ENCODE results near the gene UBR3. TPM values are rescaled to one million over a fixed set of nuclear protein-coding genes. Genes with fewer than 3 reads are reported as not detected.

Gene UBR3
- total RNA-seq, 1 donor from 2014 or later = 93.8 TPM

DNA sequence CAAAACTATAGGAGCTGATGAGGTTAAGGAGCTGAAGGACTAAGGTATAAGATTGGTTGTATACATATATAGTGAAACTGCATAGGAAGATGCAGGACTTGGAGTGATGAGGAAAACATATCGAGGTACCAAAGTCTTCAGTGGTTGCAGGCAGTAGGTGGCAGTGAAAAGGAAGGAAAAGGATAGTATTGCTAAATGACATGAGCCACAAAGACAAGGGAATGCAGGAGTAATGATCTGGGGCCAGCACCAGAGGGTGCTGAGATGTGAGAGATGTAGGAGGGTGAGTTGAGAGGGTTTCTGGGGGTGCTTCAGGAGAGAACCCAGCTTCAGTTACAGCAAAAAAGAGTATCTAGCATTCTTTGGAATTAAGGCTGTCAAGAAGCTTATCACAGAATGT lies 178.4 kb downstream of the UBR3 start:
- no peak for DNase-seq

DNA sequence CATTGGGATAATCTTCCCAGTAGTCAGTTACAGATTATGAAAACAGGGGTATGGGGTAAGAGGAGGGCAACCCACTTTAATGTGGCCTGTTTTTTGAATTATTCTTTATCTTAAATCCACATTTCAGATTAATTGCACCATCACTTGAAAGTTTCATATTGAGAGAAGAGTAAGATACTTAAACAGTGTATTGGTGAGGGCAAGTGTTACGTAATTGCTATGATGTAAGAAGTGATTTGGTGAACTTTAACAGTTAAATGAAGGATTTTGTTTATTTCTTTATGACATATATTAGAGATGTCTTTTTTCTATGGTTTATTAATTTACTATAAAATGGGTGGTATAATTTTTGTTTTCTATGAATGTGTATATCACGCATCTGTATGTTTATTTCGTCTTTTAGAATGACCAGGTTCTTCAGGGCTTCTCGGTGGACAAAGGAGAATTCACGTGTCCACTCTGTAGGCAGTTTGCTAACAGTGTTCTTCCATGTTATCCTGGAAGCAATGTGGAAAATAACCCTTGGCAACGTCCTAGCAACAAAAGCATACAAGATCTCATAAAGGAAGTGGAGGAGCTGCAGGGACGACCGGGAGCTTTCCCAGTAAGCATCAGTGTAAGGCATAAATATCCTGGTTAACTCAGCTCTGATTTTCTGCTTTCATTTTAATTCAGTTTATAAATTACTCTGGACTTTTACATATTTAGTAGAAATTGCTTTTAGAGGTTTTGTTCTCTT lies 179.5 kb downstream of the UBR3 start:
- DNase-seq = peak; percentile 3

DNA sequence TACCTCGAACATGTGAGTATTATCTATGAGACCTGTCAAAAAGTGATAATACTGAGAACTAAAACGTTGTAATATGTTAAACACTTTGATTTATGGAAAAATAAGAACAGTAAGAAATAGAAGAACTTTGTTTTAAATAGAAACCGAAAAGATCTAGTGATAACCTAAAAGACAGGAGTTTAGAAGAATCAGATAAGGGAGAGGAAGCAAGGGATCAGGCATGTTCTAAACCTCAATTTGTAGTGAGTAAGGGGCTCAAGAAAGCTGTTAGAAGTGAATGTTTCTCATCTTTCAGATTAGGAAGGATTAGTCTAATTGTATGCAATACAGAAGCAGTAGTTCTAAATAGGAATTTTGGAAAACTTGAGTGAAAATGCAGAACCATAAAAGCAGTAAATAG lies 182.0 kb downstream of the UBR3 start:
- no peak for DNase-seq

DNA sequence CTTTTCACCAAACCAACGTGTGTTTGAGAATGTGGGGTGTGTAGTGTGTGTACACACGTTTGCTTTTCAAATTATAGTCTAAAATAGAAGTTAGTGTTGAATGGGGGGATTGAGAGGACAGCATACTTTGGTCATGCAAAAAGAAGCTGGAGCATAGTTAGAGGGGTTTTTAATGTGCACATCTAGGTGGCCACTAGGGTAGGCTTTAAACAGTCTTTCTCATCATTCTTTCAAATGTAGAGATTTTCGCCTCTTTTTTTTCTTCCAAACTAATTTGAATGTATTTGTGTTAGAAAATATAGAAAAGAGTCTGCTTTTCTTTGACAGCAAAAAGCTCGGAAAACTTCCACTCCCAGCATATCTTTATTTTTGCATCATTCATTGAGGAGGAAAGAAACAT lies 185.5 kb downstream of the UBR3 start:
- no peak for DNase-seq

DNA sequence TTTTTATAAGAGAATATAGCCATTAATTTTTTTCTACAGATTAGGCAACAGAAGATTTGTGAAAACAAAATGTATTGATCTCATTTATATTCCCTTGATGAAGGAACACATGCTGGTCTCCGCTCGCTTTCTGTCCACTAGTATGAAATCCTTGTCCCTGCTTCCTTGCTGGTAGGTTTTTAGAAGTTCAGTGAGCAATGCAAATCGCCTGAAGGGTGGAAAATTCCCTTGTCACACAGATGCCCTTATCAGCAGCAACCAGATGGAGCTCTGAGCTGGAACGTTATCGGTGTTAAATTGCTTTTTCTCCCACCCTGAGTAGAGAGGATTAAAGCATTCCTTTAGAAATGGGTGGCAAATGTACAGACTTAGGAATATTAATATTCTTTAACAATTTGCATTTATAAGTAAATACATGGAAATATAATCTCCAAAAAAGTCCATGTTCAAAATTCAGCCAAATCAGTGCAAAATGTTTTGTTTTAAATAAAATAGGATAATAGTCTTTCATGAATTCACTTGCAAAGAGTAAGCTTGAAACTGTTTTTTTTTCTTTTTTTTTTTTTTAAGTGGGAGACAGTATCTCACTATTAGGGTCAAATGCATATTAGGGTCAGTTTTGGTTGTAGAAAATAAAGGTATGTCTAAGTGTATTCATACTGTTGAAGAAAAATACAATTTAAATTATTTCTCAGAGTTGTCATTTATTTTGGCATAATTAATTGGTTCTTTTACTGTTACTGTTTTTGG lies 186.7 kb downstream of the UBR3 start:
- DNase-seq = no peak

DNA sequence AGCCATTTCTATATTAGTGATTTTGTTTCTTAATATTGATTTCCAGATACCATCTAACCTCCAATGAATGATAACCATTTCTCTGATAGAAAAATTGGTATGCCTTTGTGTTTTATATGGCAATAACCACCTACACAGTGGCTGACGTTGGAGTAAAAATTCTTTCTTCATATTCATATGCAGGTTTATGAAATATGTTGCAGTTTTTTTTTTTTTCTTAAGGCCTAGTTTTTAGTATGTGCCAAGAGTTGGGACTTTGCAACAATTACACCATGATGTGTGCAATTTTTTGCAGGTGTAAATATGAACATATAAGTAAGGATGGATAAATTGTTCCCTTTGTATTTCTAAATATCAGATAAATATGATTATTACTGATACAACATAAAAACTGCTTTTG lies 187.5 kb downstream of the UBR3 start:
- DNase-seq = no peak

DNA sequence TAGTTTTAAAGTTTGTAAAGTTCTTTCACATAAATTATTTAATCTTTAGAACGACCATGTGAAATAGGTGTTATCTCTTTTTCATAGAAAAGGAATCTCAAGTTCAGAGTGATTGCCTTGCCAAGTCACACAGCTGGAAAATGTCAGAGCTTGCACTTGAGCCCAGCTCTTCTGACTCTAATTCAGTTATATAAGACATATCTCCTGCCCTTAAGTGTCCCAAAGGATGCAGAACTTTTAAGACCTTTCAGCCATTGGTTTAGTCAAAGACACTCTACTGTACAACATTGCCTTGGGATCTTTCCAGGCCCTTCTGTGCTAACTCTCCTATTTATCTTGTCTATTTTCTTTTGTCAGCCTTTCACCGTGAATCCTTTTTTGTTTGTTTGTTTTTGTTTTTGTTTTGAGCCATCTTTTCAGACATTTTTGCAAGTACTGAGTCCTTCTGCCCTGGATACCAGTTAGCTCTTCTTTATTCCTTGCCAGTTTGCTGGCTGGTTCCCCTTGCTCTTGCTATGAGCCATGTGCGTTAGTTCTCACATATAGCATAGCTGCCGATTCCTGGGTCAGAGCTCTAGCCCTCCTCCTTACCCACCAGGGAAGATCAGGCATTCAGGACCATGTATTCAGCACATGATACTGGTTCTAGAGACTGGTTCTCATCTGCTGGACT lies 190.7 kb downstream of the UBR3 start:
- peak; percentile 18 for DNase-seq

DNA sequence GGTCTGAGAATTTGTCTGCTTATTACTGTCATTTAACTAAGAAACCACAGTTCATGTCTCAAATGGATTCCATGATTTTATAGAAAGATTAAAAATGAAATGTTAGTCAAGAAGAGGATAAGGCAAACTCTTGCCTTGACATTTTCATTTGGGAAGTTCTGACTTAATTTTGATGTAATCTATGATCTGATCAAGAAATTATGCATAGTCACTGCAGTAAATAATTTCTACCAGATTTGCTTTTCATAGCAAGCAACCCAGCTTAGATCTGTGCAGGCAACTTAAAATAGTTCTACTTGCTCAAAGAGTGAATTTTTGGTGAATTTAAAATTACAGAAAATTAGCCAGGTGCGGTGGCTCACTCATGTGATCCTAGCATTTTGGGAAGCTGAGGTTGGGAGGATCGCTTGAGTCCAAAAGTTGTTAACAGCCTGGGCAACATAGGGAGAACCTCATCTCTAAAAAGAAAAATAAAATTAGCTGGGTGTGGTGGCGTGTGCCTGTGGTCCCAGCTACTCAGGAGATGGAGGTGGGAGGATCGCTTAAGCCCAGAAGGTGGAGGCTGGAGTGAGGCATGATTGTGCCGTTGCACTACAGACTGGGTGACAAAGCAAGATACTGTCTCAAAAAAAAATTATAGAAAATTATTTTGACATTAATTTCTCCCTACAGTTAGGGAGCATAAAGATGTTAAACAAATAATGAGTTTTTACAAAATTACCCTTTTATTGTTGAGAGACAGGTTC lies 192.0 kb downstream of the UBR3 start:
- DNase-seq = peak; percentile 29

DNA sequence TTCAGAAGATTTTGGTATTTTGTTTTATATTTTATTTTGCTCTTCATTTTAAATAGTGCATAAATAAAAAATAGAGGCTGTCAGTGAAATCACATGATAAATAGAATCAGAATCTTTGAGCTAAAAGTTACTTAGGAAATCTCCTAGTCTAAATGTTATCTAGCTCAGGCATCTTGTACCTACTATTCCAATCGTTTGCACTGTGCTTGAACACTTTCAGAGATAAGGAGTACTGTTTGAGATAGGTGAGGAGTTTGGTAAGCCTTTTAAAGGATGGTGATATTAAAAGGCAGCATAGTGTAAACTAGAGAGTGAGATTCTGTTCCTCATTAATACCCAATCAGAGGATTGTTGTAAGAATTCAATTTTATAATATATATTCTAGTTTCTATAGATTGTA lies 193.5 kb downstream of the UBR3 start:
- DNase-seq = no peak

DNA sequence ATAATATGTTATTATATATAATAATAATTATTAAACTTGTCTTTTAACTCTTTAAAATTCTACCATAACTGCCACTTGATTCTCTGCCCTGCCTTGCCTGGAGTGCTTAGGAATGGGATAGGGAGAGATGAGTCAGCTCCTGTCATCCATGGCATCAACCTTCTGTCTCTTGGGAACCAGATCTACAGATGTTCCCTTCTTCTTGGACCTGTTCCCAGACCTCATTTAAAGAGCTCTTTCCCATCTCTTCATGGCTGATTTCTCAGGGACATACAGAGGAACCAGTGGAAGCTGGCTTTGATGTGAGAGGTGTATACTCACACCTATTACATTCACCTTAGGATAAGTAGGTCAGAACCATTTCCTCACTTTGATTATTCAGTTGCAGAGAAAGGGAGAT lies 195.4 kb downstream of the UBR3 start:
- peak; percentile 27 for DNase-seq

DNA sequence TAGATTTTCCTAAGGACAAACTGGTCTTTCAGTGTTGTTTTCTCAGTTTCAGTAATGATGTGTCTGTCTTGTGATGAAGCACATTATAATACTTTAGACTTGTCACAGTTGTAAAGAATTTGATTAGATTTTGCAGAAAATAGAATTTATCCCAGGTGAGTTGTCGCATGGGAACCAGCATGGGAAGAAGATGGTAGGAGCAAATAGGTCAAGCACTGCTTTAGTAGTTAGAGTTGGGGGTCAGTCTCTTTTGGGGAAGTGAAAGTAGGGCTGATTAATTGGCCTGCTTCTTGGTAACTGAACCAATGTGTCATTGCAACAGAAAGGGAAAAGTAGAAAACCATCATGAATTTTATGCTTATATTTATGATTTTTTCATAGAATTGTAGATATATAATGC lies 197.5 kb downstream of the UBR3 start:
- no peak for DNase-seq

DNA sequence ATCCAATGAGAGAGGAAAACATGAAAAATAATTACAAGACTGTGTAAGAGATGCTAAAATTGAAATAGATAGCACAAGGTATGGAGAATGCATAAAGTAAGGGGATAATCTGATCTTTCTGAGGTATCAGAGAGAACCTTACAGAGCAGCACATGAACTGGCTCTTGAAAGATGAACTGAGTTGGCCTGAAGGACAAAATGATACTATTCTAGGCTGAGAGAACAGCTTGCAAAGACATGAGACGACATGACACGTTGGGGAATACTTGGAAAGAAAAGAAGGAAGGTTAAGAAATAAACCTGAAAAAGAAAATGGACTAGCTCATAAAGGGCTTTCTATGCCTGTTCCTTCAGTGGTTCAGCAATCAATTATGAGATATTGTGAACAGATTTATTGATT lies 198.0 kb downstream of the UBR3 start:
- DNase-seq = no peak

DNA sequence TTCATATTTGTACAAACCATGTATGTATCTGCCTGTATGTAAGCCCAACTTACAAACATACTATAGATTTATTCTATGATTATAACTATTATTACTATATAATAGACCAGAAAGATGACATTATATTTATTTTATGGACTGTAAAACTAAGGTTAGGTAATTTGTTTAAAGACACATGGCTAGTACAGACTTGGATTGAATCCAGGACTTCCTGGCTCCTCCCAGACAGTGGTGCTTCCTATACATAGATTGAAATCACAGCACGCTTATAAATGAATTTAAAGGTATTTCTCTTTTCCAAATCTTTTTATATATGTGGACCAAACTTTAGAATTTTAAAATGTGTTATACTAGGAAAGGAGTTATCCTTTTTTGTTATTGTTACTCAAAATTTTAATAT lies 199.1 kb downstream of the UBR3 start:
- DNase-seq = no peak

DNA sequence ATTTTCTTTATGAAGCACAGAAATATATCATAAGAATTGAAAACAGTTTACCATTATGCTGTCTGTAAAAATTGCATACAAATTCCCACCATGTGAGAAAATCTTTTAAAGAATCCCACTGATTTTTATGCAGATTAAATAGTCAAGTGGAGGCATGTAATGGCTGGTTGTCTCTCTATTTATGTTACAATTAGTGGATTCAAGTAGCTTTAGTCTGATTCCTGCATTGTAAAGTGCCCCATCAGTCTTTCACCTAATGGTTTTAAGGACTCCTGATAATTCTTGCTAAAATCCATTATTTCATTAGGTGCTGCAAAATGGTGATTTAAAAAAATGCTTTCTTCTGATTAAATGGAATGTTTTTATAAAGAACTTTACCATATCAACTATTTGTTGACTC lies 202.3 kb downstream of the UBR3 start:
- DNase-seq = no peak

DNA sequence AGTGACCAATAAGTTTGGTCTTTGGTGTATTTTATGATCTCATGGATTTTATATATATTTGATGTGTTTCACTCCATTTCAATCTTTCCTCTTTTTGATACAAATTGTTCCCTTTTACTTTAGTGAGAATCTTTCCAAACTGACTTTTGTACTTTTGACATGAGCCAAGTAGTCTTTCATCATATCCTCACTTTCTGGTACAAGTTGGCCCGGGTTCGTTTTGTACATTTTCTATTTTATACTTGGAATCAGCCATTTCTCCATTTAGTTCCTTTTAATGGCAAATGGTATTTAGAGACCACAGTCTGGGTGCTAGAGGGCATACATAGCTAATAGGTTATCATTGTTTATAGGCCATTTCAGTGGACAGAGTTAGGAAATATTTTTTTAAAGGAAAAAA lies 202.8 kb downstream of the UBR3 start:
- no peak for DNase-seq

DNA sequence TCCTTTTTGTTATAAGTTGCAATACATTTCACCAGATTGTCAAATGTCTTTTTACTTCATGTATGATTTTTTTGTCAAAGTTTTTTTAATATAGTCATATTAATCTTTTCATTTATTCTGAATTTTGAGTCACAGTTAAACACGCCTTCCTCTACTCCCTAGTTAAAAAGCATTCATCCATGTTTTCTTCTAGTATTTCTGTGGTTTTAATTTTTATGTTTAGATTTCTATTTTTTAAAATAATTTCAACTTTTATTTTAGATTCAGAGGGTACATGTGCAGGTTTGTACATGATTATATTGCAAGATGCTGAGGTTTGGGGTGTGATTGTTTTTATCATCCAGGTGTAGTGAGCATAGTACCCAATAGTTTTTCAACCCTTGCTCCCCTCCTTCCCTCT lies 204.0 kb downstream of the UBR3 start:
- DNase-seq = no peak

DNA sequence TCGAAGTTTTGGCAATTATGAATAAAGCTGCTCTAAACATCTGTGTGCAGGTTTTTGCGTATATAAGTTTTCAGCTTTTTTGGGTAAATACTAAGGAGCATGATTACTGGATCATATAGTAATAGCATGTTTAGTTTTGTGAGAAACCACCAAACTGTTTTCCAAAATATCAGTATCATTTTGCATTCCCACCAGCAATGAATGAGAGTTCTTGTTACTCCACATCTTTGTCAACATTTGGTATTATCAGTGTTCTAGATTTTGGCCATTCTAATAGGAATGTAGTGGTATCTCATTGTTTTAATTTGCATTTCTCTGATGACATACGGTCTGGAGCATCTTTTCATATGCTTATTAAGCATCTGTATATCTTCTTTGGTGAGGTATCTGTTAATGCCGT lies 207.3 kb downstream of the UBR3 start:
- DNase-seq = no peak

DNA sequence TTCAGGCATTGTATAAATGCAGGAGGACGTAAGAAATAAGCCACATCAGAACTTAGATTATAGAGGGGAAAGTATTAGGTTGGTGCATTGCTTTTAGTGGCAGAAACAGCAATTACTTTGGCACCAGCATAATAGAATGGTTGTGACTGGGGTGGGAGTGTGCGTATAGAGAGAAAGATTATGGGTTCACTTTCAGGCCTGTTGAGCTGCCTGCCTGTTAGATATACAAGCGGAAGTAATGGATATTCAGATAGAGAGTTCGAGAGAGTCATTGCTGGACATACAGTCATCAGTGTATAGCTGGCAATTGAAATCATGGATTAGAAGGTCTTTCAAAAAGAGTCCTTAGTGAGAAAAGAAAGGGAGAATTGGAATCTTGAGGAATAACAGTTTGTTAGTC lies 211.5 kb downstream of the UBR3 start:
- no peak for DNase-seq

DNA sequence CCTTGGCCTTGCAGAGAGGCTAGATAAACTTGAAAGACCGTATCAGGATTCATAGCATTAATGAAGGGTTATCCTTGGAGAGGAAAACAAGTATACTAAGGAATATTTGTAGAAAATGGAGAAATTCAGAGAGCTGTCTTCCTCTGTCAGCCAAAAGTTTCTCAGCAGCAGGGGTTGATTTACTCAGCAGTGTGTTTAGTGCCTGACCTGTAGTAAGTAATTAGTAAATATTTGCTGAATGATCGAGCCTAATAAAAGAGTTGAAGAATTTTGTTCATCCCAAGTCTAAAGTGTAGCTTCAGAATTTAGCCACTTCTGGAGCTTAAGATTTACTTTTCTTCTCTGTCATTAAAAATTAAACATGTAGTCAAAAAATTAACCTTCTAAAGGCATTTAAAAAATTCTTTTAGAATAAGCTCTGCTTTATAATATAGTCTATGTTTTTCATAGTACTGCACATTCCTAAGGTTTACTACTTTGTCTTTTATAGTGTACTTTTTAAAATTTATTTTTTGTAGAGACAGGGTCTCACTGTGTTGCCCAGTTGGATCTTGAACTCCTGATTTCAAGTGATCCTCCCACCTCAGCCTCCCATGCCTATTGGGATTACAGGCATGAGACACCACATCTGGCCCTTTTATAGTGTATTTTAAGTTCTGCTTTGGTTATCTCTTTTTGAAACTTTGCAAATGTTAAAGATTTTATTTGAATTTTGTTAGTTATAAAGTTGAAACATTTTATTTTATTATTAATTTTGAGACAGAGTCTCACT lies 212.3 kb downstream of the UBR3 start:
- no peak for DNase-seq

DNA sequence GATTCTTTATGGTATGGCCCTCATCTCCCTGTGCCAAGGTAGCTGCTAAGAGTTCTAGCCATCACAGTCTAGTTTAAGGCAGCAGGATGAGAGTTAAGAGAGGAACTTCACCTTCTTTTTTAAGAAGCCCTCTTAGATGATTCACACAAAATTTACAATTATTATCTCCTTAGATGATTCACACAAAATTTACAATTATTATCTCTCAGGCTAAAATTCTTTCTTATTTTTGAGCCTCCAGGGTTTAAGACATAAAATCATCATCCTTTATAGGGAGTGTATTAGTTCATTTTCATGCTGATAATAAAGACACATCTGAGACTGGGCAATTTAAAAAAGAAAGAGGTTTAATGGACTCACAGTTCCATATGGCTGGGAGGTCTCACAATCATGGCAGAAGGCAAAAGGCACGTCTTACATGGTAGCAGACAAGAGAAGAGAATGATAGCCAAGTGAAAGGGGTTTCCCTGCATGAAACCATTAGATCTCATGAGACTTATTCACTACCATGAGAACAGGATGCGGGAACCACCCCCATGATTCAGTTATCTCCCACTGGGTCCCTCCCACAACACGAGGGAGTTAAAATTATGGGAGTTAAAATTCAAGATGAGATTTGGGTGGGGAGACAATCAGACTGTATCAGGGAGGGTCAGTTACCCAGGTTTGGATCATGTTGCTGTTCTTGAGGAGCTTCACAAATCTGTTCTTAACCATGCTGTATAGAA lies 217.7 kb downstream of the UBR3 start:
- no peak for DNase-seq

DNA sequence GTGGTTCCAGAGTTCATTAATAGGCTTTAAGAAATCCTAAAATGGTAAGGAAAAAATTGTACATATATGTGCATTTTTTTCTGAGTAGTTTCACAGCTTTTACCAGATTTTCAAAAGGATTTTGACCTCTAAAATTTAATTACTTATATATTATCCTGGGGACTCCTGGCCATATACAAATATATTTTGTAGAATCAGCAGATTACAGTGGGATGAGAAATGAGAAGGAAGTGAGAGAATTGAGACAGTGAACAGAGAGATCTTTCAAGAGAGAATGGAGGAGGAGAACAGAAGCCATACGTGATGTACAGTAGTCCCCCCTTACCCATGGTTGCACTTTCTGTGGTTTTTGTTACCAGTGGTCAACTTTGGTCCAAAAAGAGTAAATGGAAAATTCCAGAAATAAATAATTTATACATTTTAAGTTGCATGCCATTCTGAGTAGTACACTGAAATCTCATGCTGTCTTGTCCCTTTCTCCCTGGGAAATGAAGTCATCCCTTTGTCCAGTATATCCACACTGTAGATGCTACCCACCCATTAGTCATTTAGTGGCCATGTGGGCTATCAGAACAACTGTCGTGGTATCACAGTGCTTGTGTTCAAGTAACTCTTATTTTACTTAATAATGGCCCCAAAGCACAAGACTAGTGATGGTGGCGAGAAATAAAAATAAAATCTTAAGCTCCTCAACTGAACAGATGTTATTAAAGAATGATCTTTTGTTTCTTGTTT lies 220.2 kb downstream of the UBR3 start:
- DNase-seq = no peak
